Duodenal mucosa (tissue), 2 donors: ENCODE results near the gene VENTX.

ENCODE experiments used
- H3K27ac ChIP-seq: one replicate; pipeline ENCODE4 v1.7.0; 2013; ENCODE audit warnings: low read depth, low read length
- H3K27me3 ChIP-seq, 2 donors: one replicate each; pipeline ENCODE4 v1.7.0; 2013; ENCODE audit warnings: low read length in 2 of 2, control low read depth in 1 of 2; ENCODE audit not compliant: insufficient read depth in 2 of 2, control insufficient read depth in 1 of 2
- H3K36me3 ChIP-seq, 2 donors: one replicate each; pipeline ENCODE4 v1.7.0; 2013; ENCODE audit warnings: low read length in 2 of 2, control low read depth in 1 of 2; ENCODE audit not compliant: insufficient read depth in 2 of 2, control insufficient read depth in 1 of 2
- H3K4me1 ChIP-seq, 2 donors: one replicate each; pipeline ENCODE4 v1.7.0; 2013; ENCODE audit warnings: low read length in 2 of 2, control low read depth in 1 of 2; ENCODE audit not compliant: insufficient read depth in 2 of 2, control insufficient read depth in 1 of 2
- H3K4me3 ChIP-seq, 2 donors: one replicate each; pipeline ENCODE4 v1.7.0; 2013; ENCODE audit warnings: low read length in 2 of 2, low read depth in 1 of 2
- H3K9ac ChIP-seq, 2 donors: one replicate each; pipeline ENCODE4 v1.7.0; 2013; ENCODE audit warnings: low read length in 2 of 2, low read depth in 1 of 2
- H3K9me3 ChIP-seq, 2 donors: one replicate each; pipeline ENCODE4 v1.7.0; 2013; ENCODE audit warnings: low read length in 2 of 2, control low read depth in 1 of 2; ENCODE audit not compliant: control insufficient read depth in 1 of 2

Gene VENTX

GRCh38 chr10:133236401-133237240 is 1.0 kb upstream of the VENTX start:
- Histone ChIP-seq H3K27ac (no peak overlapping the region), H3K4me3 (no peak overlapping the region), H3K36me3 (no peaks in the 10 kb centered on the region), H3K4me1 (peaks cover 8 to 9% of the 10 kb centered on the region in 2 donors), H3K27me3 (peaks cover 29 to 35% of the 10 kb centered on the region in 2 donors), H3K9ac (no peak overlapping the region), H3K9me3 (no peaks in the 10 kb centered on the region)

- Histone ChIP-seq H3K36me3 (no peaks in the 10 kb centered on the region), H3K9ac (no peak overlapping the region), H3K4me3 (no peak overlapping the region), H3K27me3 (peaks cover 29 to 32% of the 10 kb centered on the region in 2 donors), H3K4me1 (peaks cover 12 to 13% of the 10 kb centered on the region in 2 donors), H3K9me3 (no peaks in the 10 kb centered on the region), H3K27ac (no peak overlapping the region)
Measured at GRCh38 chr10:133237241-133237587, 441 bp upstream of the VENTX start.

GRCh38 chr10:133238466-133238804 is 780 bp downstream of the VENTX start:
- no peaks in the 10 kb centered on the region for H3K9me3 ChIP-seq
- H3K9ac ChIP-seq = no peak overlapping the region
- peaks cover 32 to 40% of the 10 kb centered on the region in 2 donors for H3K27me3 ChIP-seq
- H3K4me3 ChIP-seq = no peak overlapping the region
- no peak overlapping the region for H3K27ac ChIP-seq
- peaks cover 12 to 13% of the 10 kb centered on the region in 2 donors for H3K4me1 ChIP-seq
- no peaks in the 10 kb centered on the region for H3K36me3 ChIP-seq

GRCh38 chr10:133239990-133240389 is 2.3 kb downstream of the VENTX start:
- Histone ChIP-seq H3K4me1 (peaks cover 12 to 13% of the 10 kb centered on the region in 2 donors), H3K9me3 (no peaks in the 10 kb centered on the region), H3K36me3 (no peaks in the 10 kb centered on the region), H3K27ac (no peak overlapping the region), H3K9ac (no peak overlapping the region), H3K4me3 (no peak overlapping the region), H3K27me3 (peaks cover 32 to 42% of the 10 kb centered on the region in 2 donors)

- Histone ChIP-seq H3K27me3 (peaks cover 32 to 44% of the 10 kb centered on the region in 2 donors), H3K9me3 (no peaks in the 10 kb centered on the region), H3K36me3 (no peaks in the 10 kb centered on the region), H3K4me3 (peak overlapping the region; percentile 57 to 65), H3K4me1 (peaks cover 18 to 20% of the 10 kb centered on the region in 2 donors), H3K9ac (peak overlapping the region in 1 of 2 donors; percentile 15), H3K27ac (no peak overlapping the region)
Measured at GRCh38 chr10:133241501-133242205, 4.0 kb downstream of the VENTX start.

GRCh38 chr10:133242611-133243356 is 5.1 kb downstream of the VENTX start:
- no peak overlapping the region for H3K27ac ChIP-seq
- no peaks in the 10 kb centered on the region for H3K9me3 ChIP-seq
- peaks cover 32 to 41% of the 10 kb centered on the region in 2 donors for H3K27me3 ChIP-seq
- no peak overlapping the region for H3K9ac ChIP-seq
- H3K36me3 ChIP-seq = no peaks in the 10 kb centered on the region
- no peak overlapping the region for H3K4me3 ChIP-seq
- peaks cover 18 to 20% of the 10 kb centered on the region in 2 donors for H3K4me1 ChIP-seq

GRCh38 chr10:133243593-133243992 is 5.9 kb downstream of the VENTX start:
- Histone ChIP-seq H3K36me3 (no peaks in the 10 kb centered on the region), H3K4me3 (no peak overlapping the region), H3K9ac (no peak overlapping the region), H3K27me3 (peaks cover 27 to 40% of the 10 kb centered on the region in 2 donors), H3K9me3 (no peaks in the 10 kb centered on the region), H3K4me1 (peaks cover 18 to 20% of the 10 kb centered on the region in 2 donors), H3K27ac (no peak overlapping the region)

- no peak overlapping the region for H3K9ac ChIP-seq
- H3K4me3 ChIP-seq = no peak overlapping the region
- no peaks in the 10 kb centered on the region for H3K9me3 ChIP-seq
- H3K36me3 ChIP-seq = no peaks in the 10 kb centered on the region
- no peak overlapping the region for H3K27ac ChIP-seq
- H3K27me3 ChIP-seq = peaks cover 19 to 34% of the 10 kb centered on the region in 2 donors
- peaks cover 18 to 20% of the 10 kb centered on the region in 2 donors for H3K4me1 ChIP-seq
Measured at GRCh38 chr10:133245439-133246235, 8.0 kb downstream of the VENTX start.

- Histone ChIP-seq H3K9ac (no peak overlapping the region), H3K4me3 (no peak overlapping the region), H3K27ac (no peak overlapping the region), H3K9me3 (no peaks in the 10 kb centered on the region), H3K4me1 (peaks cover 12 to 15% of the 10 kb centered on the region in 2 donors), H3K27me3 (peaks cover 14 to 32% of the 10 kb centered on the region in 2 donors), H3K36me3 (no peaks in the 10 kb centered on the region)
Measured at GRCh38 chr10:133246236-133246626, 8.6 kb downstream of the VENTX start.
